K562 (cell line): ENCODE results near the gene ATP8B2. TPM values are rescaled to one million over a fixed set of nuclear protein-coding genes. Genes with fewer than 3 reads are reported as not detected.

ENCODE experiments used
- ATAC-seq: fragments of 200-7000 bp; cut with Tn5 transposase; 3 replicates; pipeline ENCODE4 v1.9.1; 2020; ENCODE audit warnings: moderate library complexity
- BruUV-seq: library from RNA; stranded (reverse); fragments of 400-500 nt; replicated peaks from 2 replicates; lab custom pipeline; 2021; lab: Mats Ljungman, UMichigan
- CTCF ChIA-PET: fragments of 300-600 bp; formaldehyde crosslinking; extraction: SDS; loops from one replicate; lab custom pipeline; 2021; ENCODE audit warnings: low intra/inter-chr PET ratio; lab: Yijun Ruan, JAX
- POLR2A ChIA-PET: fragments of 300-600, 350-650 bp; sonication (Branson Sonifier 250); formaldehyde crosslinking; extraction: SDS; loops from one replicate; lab custom pipeline; 2021; ENCODE audit warnings: antibody characterized with exemption, inconsistent platforms; lab: Yijun Ruan, JAX
- DNase-seq, 4 experiments: peaks; one replicate each; pipeline versions ENCODE4 v3.0.0 to v3.0.0-alpha.2; 2011 to 2018; ENCODE audit warnings: low spot score in 3 of 4, mixed read lengths in 3 of 4; ENCODE audit errors: extremely low read depth in 1 of 4
- FAIRE-seq: peaks from 2 replicates; lab custom pipeline; 2011; peaks lifted over from hg19 to GRCh38; lab: Jason Lieb, UNC
- H2AFZ ChIP-seq: 2 replicates; pipeline ENCODE4 v1.6.0; 2011; ENCODE audit warnings: low read depth, low read length, control low read depth, inconsistent platforms
- H3K27ac ChIP-seq: fragments of 200-600 bp; 3 replicates; pipeline ENCODE4 v1.8.0; 2011; ENCODE audit warnings: low read depth, mild to moderate bottlenecking, control low read depth, inconsistent platforms, low read length, moderate library complexity, mixed read lengths; ENCODE audit errors: extremely low read depth
- H3K27me3 ChIP-seq, 2 experiments: fragments of 300-600 bp in 1 of 2; 2 replicates in 1 of 2; 3 replicates in 1 of 2; pipeline versions ENCODE4 v1.6.0 to v1.8.0; 2011; ENCODE audit warnings: inconsistent platforms in 2 of 2, low read length in 2 of 2, mild to moderate bottlenecking in 1 of 2, mixed read lengths in 1 of 2, moderate library complexity in 1 of 2; ENCODE audit not compliant: control insufficient read depth in 2 of 2, insufficient read depth in 2 of 2
- H3K36me3 ChIP-seq: fragments of 300-600 bp; 3 replicates; pipeline ENCODE4 v1.8.0; 2011; ENCODE audit warnings: mild to moderate bottlenecking, low read length, inconsistent platforms; ENCODE audit not compliant: control insufficient read depth, insufficient read depth
- H3K4me1 ChIP-seq, 2 experiments: fragments of 200-600 bp in 1 of 2; replicated peaks in 1 of 2; 2 replicates in 1 of 2; 3 replicates in 1 of 2; pipeline versions ENCODE4 v1.5.1 to v1.8.0; 2011; ENCODE audit warnings: inconsistent platforms in 2 of 2, low read length in 2 of 2, mild to moderate bottlenecking in 1 of 2, mixed read lengths in 1 of 2, moderate library complexity in 1 of 2; ENCODE audit not compliant: control insufficient read depth in 2 of 2, insufficient read depth in 2 of 2
- H3K4me2 ChIP-seq: 2 replicates; pipeline ENCODE4 v1.6.1; 2011; ENCODE audit warnings: low read length, control low read depth, inconsistent platforms, mixed read lengths; ENCODE audit not compliant: insufficient read depth
- H3K4me3 ChIP-seq: fragments of 200-600 bp; sonication (generic), shearing (Covaris generic); 2 replicates; pipeline ENCODE4 v1.5.1; 2016; ENCODE audit warnings: control low read depth, inconsistent platforms
- H3K79me2 ChIP-seq: fragments of 200-600 bp; 3 replicates; pipeline ENCODE4 v1.8.0; 2011; ENCODE audit warnings: low read length, inconsistent platforms; ENCODE audit not compliant: control insufficient read depth, insufficient read depth
- H3K9ac ChIP-seq, 2 experiments: 2 replicates each; pipeline versions ENCODE4 v1.6.0 to v1.6.1; 2011; ENCODE audit warnings: low read depth in 2 of 2, low read length in 2 of 2, control low read depth in 1 of 2, inconsistent platforms in 1 of 2, mild to moderate bottlenecking in 1 of 2, mixed read lengths in 1 of 2; ENCODE audit not compliant: insufficient read depth in 1 of 2
- H3K9me1 ChIP-seq: one replicate; pipeline ENCODE4 v1.6.0; 2011; ENCODE audit warnings: inconsistent platforms, mild to moderate bottlenecking, low read length, moderate library complexity; ENCODE audit not compliant: control insufficient read depth, insufficient read depth
- H3K9me3 ChIP-seq: replicated peaks from 2 replicates; pipeline ENCODE4 v1.5.1; 2011; ENCODE audit warnings: low read depth, low read length, inconsistent platforms; ENCODE audit not compliant: control insufficient read depth, insufficient read depth
- H4K20me1 ChIP-seq: replicated peaks from 2 replicates; pipeline ENCODE4 v1.6.1; 2011; ENCODE audit warnings: low read length, inconsistent platforms, mixed read lengths; ENCODE audit not compliant: control insufficient read depth, insufficient read depth
- ARID1B ChIP-seq: fragments of 450-650 bp; IDR thresholded peaks from 2 replicates; pipeline ENCODE4 v1.6.1; 2016; ENCODE audit warnings: antibody characterized with exemption, mild to moderate bottlenecking, inconsistent platforms
- ATF6 ChIP-seq: sonication (generic); formaldehyde crosslinking; IDR thresholded peaks from 2 replicates; pipeline ENCODE4 v1.4.0; 2020; ENCODE audit warnings: mild to moderate bottlenecking, missing genetic modification reagents
- CBFA2T2 ChIP-seq: fragments of 450-650 bp; conservative IDR thresholded peaks from 2 replicates; pipeline ENCODE4 v1.6.1; 2017; ENCODE audit warnings: mild to moderate bottlenecking
- E4F1 ChIP-seq: fragments of 250-450 bp; sonication (Bioruptor Pico); IDR thresholded peaks from 2 replicates; pipeline ENCODE4 v1.5.0; 2021; ENCODE audit warnings: mild to moderate bottlenecking, borderline replicate concordance
- ELF1 ChIP-seq: fragments of 200-800 bp; sonication (Bioruptor generic); IDR thresholded peaks from 2 replicates; pipeline ENCODE4 v1.6.1; 2016; ENCODE audit warnings: missing genetic modification characterization, missing compliant biosample characterization
- FOXK1 ChIP-seq: sonication (generic); formaldehyde crosslinking; IDR thresholded peaks from 2 replicates; pipeline ENCODE4 v1.8.0; 2022; ENCODE audit warnings: missing genetic modification reagents, mild to moderate bottlenecking, borderline replicate concordance
- FOXK2 ChIP-seq, 2 experiments: fragments of 450-650 bp; IDR thresholded peaks in 1 of 2; conservative IDR thresholded peaks in 1 of 2; 2 replicates each; pipeline ENCODE4 v1.6.1; 2016; ENCODE audit warnings: low read depth in 2 of 2, mild to moderate bottlenecking in 1 of 2
- HCFC1 ChIP-seq: IDR thresholded peaks from 2 replicates; pipeline ENCODE4 v1.6.1; 2012; ENCODE audit warnings: low read depth, low read length, improper control_type of control experiment
- MAFG ChIP-seq: fragments of 450-650 bp; conservative IDR thresholded peaks from 2 replicates; pipeline ENCODE4 v1.6.1; 2016; ENCODE audit warnings: missing genetic modification characterization, missing compliant biosample characterization
- NCOR1 ChIP-seq: fragments of 450-650 bp; IDR thresholded peaks from 2 replicates; pipeline ENCODE4 v1.6.1; 2016; ENCODE audit warnings: mild to moderate bottlenecking, moderate library complexity
- NR2C1 ChIP-seq, 2 experiments: fragments of 450-650 bp; IDR thresholded peaks; 2 replicates each; pipeline ENCODE4 v1.6.1; 2017; ENCODE audit warnings: mild to moderate bottlenecking in 2 of 2, antibody characterized with exemption in 1 of 2, inconsistent platforms in 1 of 2, missing compliant biosample characterization in 1 of 2, missing genetic modification characterization in 1 of 2
- POU5F1 ChIP-seq: fragments of 150-350 bp; IDR thresholded peaks from 2 replicates; pipeline ENCODE4 v1.6.1; 2014; ENCODE audit warnings: borderline replicate concordance, low read length, low read depth, mild to moderate bottlenecking; ENCODE audit not compliant: partially characterized antibody
- PTBP1 ChIP-seq: fragments of 200-400 bp; formaldehyde crosslinking; IDR thresholded peaks from 2 replicates; pipeline ENCODE4 v1.6.1; 2017; ENCODE audit warnings: low read depth, low read length
- SMC3 ChIP-seq: conservative IDR thresholded peaks from 2 replicates; pipeline ENCODE4 v1.6.1; 2011; ENCODE audit warnings: low read depth, low read length, improper control_type of control experiment; ENCODE audit not compliant: insufficient read depth
- ZNF174 ChIP-seq: fragments of 250-450 bp; sonication (Bioruptor Pico); IDR thresholded peaks from 2 replicates; pipeline ENCODE4 v1.4.0; 2020; ENCODE audit warnings: mild to moderate bottlenecking
- ZNF639 ChIP-seq, 2 experiments: fragments of 200-800 bp in 1 of 2; sonication (Bioruptor generic) in 1 of 2; sonication (generic) in 1 of 2; formaldehyde crosslinking in 1 of 2; IDR thresholded peaks in 1 of 2; conservative IDR thresholded peaks in 1 of 2; 2 replicates each; pipeline versions ENCODE4 v1.5.0 to v1.6.1; 2016 to 2020; ENCODE audit warnings: missing compliant biosample characterization in 1 of 2, missing genetic modification characterization in 1 of 2, missing genetic modification reagents in 1 of 2
- ZNF668 ChIP-seq: fragments of 250-450 bp; sonication (Bioruptor Pico); IDR thresholded peaks from 2 replicates; pipeline ENCODE4 v1.8.0; 2022; ENCODE audit warnings: mild to moderate bottlenecking, inconsistent platforms
- WGBS: fragments of 100-300 bp; shearing (Covaris generic); methylation state at CpG from one replicate; pipeline ENCODE4 v1.1.6; 2016; ENCODE audit warnings: low coverage, mixed read lengths; ENCODE audit not compliant: insufficient coverage; ENCODE audit errors: missing lambda C conversion rate; 5-methylcytosine and 5-hydroxymethylcytosine counted together
- in situ Hi-C: fragments of 300-500 bp; cut with MboI; formaldehyde crosslinking; loops from 4 replicates; pipeline ENCODE4 v1.15.0; 2018; ENCODE audit warnings: inconsistent platforms, mixed read lengths
- intact Hi-C: fragments of 100-400 bp; cut with micrococcal nuclease; formaldehyde crosslinking; loops from 2 replicates; pipeline ENCODE4 v1.14.2; 2022
- polyA plus RNA-seq, 8 experiments: library from polyadenylated mRNA; depleted of rRNA in 4 of 8; stranded (reverse) in 5 of 8; unstranded in 3 of 8; fragments of >200 nt; fragmentation: Nextera tagmentation in 2 of 8; fragmentation: Illumina TruSeq in 1 of 8; extraction: Ambion mirVana in 2 of 8; extraction: Trizol in 1 of 8; gene quantifications; 2 replicates each; pipeline versions ENCODE4 v1.2.1 to v1.2.3, GENCODE V29; 2011 to 2014; ENCODE audit warnings: inconsistent platforms in 1 of 8, missing spikeins in 1 of 8
- total RNA-seq, 7 experiments: library from RNA; depleted of rRNA in 6 of 7; stranded (reverse); fragments of >200 nt in 6 of 7; fragmentation: Illumina TruSeq in 2 of 7; extraction: Trizol in 2 of 7; gene quantifications; 2 replicates each; pipeline versions ENCODE4 v1.2.1 to v1.2.3, GENCODE V29; 2011 to 2021; ENCODE audit warnings: low replicate concordance in 1 of 7

Gene ATP8B2
- total and polyA plus RNA-seq, 9 of the 15 experiments (the other 6 are each of a cell fraction or from before 2014, with no cell fraction given) = 0.27 to 33.2 (median 18.4) TPM

DNA sequence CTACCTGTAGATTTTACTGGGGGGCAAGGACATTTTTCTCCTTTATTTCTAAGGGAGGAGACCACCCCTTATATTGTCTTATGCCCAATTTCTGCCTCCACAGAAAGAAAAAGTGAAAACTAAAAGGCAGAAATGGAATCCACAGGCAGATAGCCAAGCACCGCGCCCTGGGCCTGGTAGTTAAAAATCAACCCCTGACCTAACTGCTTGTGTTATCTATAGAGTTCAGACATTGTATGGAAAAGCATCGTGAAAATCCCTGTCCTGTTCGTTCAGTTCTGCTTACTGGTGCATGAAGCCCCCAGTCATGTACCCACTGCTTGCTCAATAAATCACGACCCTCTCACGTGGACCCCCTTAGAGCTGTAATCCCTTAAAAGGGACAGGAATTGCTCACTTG, 46.1 kb downstream of the ATP8B2 start:
- in situ Hi-C loops = no loop called here
- no peak overlapping the region for H3K4me2 ChIP-seq
- 0 out of 3 replicates have a peak overlapping the region, but pooled peaks have one; percentile 26 for H3K27ac ChIP-seq
- H3K9me1 ChIP-seq = no peaks in the 10 kb centered on the region
- H3K9ac ChIP-seq = no peak overlapping the region
- H3K27me3 ChIP-seq = no peaks in the 10 kb centered on the region
- CTCF ChIA-PET = no interaction called here
- FAIRE-seq (no peak), ATAC-seq (no peak), DNase-seq (peak in 1 of 4 experiments; percentile 42)
- POLR2A ChIA-PET = interaction anchor here (1.5 kb wide), 1 partner anchor 14 kb away, joined by 6 read pairs; no protein-coding TSS in a partner anchor
- H3K36me3 ChIP-seq = no peaks in the 10 kb centered on the region
- H3K4me1 ChIP-seq = peaks cover 0 to 6% of the 10 kb centered on the region in 2 experiments; a peak in 3 of 5 replicates
- peak overlapping the region; percentile 37; the same call in 1 of the 2 replicates for H2AFZ ChIP-seq
- no peaks in the 10 kb centered on the region for H3K9me3 ChIP-seq
- H3K4me3 ChIP-seq = no peak overlapping the region
- H4K20me1 ChIP-seq = no peaks in the 10 kb centered on the region
- intact Hi-C loops = no loop called here
- no TSS peak for BruUV-seq
- H3K79me2 ChIP-seq = no peaks in the 10 kb centered on the region
- WGBS = 4% methylated on average over 6 of the region's 6 CpGs
- TF ChIP-seq HCFC1 (no peak), FOXK2 (conservative IDR thresholded peaks at IDR 0.05 in 1 of 2, IDR thresholded peaks at IDR 0.05 in 1 of 2; ENCODE audit: low read depth in 2 of 2) (no peak), E4F1 (CRISPR knock-in tag) (no peak), ELF1 (tag) (no peak), CBFA2T2 (peak; percentile 45), SMC3 (no peak), NCOR1 (0 out of 2 replicates have a peak, but pooled peaks have one; percentile 15), POU5F1 (no peak), ATF6 (CRISPR knock-in tag) (no peak), ARID1B (peak; percentile 56), MAFG (no peak), ZNF639 (CRISPR knock-in tag; conservative IDR thresholded peaks at IDR 0.05 in 1 of 2, IDR thresholded peaks at IDR 0.05 in 1 of 2) (no peak), FOXK1 (CRISPR knock-in tag) (no peak), NR2C1 (IDR thresholded peaks at IDR 0.05) (peak; percentile 81; the same call in 1 of the 2 replicates), NR2C1 (tag; IDR thresholded peaks at IDR 0.05) (peak; percentile 67), ZNF668 (CRISPR knock-in tag) (no peak), PTBP1 (no peak), ZNF174 (no peak)
